GM18858 (cell line): Measurements from ENCODE around the gene KRTAP15-1.

ENCODE experiments used
- ATAC-seq: cut with Tn5 transposase; IDR thresholded peaks from one replicate; pipeline ENCODE4 v1.9.1; 2021; ENCODE audit not compliant: unreplicated experiment

The KRTAP15-1 gene, protein sequence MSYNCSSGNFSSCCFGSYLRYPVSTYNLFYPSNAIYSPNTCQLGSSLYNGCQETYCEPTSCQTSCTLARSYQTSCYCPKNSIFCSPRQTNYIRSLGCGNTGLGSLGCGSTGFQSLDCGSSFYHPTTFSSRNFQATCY

GRCh38 chr21:30439975-30440374 is at the start of gene KRTAP15-1:
TSS of gene KRTAP15-1 (plus strand) at chr21:30440275. CDS start at chr21:30440328, 53 bp downstream.
- no peak for ATAC-seq

DNA sequence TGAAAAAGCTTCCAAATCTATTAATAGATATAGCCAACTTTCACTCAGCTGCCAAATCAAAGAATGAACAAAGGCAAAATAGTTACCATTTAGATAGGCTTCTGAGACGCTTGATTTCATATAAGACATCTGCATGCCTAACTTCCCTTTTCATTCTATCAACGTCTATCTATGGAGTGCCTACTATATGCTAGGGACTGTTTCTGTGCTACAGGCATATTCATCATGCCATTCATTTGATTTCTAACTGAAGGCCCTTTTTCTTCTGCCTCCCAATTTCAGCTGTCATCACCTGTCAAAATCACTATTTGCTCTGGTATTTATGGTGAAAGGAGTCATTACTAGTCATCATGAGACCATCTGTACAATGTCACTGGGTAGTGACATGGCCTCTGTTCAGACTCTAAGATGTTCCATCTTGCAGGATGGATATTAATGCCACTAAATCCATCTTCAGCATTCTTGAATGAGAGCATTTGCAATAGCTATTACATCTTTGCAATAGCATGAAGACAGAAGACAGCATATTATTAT is 48.5 kb upstream of the KRTAP15-1 start:
- ATAC-seq: no peak

- ATAC-seq: no peak
Measured at GRCh38 chr21:30395731-30396130, 44.3 kb upstream of the KRTAP15-1 start, which contains the start of gene KRTAP13-1. TSS of gene KRTAP13-1 (plus strand) at chr21:30396031. CDS start at chr21:30396087, 56 bp downstream.

GRCh38 chr21:30408782-30409494 is 31.1 kb upstream of the KRTAP15-1 start:
- peak; percentile 47 for ATAC-seq

DNA sequence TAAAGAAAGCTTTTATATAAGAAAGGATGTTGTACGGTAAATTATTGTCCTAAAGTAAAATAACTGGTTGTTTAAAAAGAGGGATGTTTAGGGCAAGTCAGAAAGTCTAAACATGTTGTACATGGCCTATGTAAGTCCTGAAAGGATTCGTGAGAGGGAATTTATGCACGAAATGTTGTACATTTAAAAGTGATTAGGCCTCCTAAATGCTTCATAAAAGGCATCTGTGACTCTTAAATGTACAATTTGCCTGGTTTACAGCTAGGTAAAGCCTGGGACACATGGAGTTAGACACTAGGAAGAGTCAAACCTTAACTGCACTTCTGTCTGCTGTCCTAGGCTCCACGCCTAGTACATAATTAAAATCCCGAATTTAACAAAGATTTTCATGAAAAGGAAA is 24.1 kb upstream of the KRTAP15-1 start:
- ATAC-seq: no peak

GRCh38 chr21:30425826-30426225 is 14.2 kb upstream of the KRTAP15-1 start, which contains the start of gene KRTAP13-3:
TSS of gene KRTAP13-3 (minus strand) at chr21:30425926. CDS start at chr21:30425912, 14 bp downstream.
- ATAC-seq: no peak

DNA sequence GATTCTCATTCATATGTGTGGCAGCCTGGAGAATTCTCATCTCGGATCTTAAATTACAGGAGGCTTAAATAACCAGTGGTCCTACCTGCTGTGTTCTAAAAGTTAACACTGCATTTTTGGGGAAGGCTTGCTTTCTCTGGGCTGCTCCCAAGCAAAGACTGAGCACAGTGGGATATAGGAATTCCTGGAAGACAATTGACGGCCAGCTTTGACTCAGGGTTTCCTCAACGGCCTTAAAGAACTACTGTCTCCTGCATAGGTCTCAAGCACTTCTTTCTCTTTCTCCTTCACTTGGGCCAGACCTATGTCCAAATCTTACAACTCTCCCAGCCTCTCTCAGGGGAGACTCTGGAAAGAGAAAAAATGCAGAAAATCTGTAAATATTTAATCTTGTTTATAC is 13.3 kb upstream of the KRTAP15-1 start:
- no peak for ATAC-seq

DNA sequence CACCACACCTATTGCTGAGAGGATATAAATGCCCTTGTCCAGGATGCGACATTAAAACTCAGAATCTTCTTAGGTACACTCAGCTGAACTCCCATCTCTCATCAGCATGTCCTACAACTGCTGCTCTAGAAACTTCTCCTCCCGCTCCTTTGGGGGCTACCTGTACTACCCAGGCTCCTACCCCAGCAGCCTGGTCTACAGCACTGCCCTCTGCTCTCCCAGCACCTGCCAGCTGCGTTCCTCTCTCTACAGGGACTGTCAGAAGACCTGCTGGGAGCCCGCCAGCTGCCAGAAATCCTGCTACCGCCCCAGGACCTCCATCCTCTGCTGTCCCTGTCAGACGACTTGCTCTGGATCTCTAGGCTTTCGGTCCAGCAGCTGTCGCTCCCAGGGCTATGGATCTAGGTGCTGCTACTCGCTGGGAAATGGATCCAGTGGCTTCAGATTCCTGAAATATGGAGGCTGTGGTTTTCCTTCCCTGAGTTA is 9.9 kb upstream of the KRTAP15-1 start, which contains the start of gene KRTAP13-4:
TSS of gene KRTAP13-4 (plus strand) at position 51 of the 486 bp plus-strand sequence. CDS start at position 107, 56 bp downstream.
- no peak for ATAC-seq

DNA sequence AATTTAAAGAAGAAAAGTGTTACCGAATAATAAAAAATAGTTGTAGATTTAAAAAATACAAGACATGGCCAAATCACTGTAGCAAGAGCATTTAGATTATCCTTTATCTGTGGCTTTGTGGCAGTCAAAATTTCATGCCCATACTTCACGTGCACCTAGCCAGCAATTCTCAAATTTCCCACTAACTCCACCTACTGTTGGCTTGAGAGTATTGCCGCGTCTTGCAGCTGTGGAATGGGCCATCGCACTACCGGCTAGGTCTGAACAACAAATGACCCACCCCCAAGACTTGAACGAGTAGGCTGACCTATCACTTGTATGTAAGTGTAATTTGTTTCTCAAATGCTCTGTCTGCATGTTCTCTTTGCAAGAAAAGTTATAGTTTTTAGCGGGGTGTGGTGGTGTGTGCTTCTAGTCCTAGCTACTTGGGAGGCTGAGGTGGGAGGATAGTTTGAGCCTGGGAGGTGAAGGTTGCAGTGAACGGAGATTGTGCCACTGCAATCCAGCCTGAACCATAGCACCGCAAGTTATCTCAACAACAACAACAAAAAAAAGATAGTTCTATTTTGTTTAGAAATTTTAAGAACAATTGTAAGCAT is 5.9 kb upstream of the KRTAP15-1 start:
- peak; percentile 74 for ATAC-seq

DNA sequence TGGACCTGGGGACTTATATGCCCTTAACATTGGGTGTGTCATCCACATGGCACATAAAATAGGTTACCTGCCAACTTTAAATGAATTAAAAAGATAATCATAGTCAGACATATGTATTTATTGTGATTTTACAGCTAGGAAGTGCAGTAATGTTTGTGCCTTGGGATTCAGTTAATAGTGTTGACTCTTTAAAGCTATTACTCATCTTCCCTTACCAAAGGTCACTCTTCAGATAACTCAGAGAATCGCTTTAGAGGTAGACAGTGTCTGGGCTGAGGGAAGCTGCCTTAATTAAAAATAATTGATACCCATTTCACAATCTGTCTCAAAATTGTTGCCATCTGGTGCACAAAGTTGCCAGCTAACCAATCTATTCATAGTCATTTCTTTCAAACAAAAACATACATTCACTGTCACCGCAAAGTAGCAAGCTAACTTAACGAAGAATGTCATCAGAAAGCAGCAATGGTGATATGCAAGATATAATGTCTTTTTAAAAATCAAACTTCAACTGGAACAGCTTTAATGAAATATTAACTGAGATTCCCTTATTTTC is 3.0 kb upstream of the KRTAP15-1 start:
- ATAC-seq: no peak

GRCh38 chr21:30443226-30443625 is 3.2 kb downstream of the KRTAP15-1 start:
- no peak for ATAC-seq

GRCh38 chr21:30444204-30444603 is 4.1 kb downstream of the KRTAP15-1 start:
- ATAC-seq: no peak

GRCh38 chr21:30447056-30447455 is 7.0 kb downstream of the KRTAP15-1 start:
- no peak for ATAC-seq

GRCh38 chr21:30448514-30448913 is 8.4 kb downstream of the KRTAP15-1 start:
- ATAC-seq: no peak

DNA sequence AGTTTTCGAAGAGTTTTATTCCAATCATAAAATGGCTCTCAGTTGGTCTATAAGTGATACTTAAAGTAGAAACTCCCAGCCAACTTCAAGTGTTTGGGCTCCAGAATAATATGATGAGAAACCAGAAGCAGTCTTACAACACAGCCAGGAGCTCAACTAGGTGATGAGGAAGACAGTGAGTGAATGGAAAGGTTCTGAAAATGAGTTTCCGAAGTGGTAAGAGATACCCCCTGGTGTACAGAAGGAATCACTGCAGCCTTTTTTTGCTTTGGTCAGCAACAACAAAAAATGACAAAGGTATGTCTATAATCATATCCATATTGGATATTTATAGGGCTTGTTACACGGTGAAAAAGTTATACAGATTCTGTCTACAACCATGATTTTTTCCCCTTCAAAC is 23.6 kb downstream of the KRTAP15-1 start:
- ATAC-seq: no peak

DNA sequence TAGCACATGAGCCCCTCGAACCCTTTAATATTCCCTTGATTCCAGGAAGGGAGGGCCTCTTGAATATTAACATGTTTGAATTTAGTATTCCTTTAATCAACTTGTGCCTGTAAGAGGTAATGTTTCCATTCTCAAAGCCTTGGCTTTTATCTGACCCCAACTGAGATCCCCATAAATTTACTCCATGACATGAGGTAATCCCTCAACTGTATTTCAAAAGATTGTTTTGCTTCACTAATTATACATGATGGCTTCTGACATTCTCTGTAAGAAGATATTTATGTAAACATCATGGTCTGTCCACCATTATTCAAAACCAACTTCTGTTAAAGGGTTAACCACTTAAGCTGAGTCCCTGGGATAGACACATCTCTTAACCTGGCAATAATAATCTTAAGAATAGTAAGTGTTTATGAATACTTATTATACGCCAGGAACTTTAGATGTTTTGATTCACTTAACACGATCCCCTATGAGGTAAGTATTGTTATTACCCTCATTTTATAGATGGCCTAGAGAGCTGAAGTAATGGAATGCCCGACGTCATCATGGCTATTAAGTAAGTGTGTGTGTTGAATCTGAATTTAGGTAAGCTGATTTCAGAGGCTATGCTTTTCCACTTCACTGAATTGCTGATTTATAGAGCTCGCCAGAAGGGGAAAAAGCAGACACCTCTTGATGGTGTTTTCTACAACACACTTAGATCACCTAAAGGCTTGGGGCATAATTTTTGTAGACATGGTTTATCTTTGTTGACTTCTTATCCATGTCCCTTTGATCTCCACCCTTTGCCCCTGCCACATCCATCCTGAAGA is 29.0 kb downstream of the KRTAP15-1 start:
- no peak for ATAC-seq

DNA sequence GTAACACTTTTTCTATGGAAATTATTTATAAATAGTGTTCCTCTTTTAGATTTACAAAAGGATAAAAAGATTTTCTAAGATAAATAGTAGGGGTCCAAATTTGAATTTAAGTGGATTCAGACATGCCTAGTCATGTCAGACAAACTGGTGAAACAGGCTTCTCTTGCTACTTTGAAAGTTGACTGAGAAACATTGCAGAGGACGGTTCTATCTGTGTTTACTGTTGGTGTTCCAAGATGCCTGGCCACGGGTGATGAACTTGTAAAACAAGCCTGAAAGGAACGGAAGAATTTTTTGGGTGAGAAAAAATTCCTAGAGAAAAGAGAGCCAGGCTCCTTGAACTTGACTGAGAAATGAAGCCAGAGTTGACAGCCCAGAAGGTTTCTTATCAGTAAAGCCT is 37.9 kb downstream of the KRTAP15-1 start:
- no peak for ATAC-seq

DNA sequence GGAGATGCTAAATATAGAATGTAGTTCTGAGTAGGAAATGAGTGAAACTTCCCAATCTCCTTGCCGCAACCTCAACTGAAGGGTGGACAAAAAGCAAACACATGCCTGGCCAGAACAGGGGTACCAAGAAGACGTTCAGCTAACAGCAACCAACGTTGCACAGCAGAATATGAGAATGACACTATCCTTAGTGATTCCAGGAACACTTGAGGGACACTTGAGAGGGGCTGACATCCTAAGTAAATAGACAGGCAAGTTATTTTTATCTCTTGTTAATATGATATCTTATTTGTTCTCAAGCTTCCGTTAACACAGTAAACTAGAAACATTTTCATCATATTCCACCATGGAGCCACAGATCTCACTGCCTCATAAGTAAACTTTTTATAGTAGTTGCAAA is 39.2 kb downstream of the KRTAP15-1 start:
- ATAC-seq: no peak

DNA sequence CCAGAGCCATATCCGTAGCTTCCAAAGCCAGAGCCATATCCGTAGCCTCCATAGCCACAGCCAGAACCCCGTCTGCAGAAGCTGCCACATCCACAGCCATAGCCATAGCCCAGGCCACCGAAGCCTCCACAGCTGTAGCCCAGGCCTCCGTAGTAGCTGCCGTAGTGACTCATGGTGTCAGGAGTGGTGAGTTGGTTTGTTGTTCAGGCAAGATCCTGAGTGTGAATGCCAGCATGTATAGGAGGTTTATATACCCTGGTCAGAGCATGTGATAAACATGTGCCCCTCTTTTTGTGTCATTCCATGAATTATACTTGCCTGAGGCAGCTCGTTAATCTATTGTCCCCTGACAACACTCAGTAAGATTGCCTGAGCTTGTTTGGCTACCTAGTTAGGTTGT is 40.1 kb downstream of the KRTAP15-1 start, which contains the start of gene KRTAP19-1:
TSS of gene KRTAP19-1 (minus strand) at position 223 of the 400 bp plus-strand sequence. CDS start at position 173, 50 bp downstream.
- ATAC-seq: no peak

DNA sequence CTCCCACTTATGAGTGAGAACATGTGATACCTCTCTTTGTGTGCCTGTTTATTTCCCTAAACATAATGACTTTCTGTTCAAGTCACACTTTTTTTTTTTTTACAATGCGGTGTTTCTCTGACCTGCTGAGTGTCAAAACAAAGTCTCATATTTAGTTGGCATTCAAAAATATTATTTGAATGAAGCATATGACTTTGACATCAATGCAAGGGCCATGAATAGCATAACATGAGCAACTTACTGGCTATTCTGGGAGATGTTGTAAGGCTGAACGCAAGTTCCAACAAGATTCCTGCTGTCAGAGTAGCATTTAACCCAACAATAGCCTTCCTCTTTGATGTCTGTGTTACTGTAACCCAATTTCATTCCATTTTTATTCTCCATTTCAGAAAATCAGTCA is 42.1 kb downstream of the KRTAP15-1 start:
- ATAC-seq: no peak
